GM12891 (cell line): ENCODE data around the gene CABP7.

Source experiments
- PAX5 ChIP-seq: IDR thresholded peaks from 2 replicates; pipeline ENCODE4 v1.6.1; 2011; ENCODE audit warnings: low read length, moderate library complexity, mild to moderate bottlenecking; ENCODE audit not compliant: insufficient read depth, severe bottlenecking
- POLR2A ChIP-seq: IDR thresholded peaks from 2 replicates; pipeline ENCODE4 v1.6.1; 2011; ENCODE audit warnings: low read depth, low read length, control low read depth
- POLR2AphosphoS5 ChIP-seq: IDR thresholded peaks from 2 replicates; pipeline ENCODE4 v1.6.1; 2011; ENCODE audit warnings: low read depth, low read length, control low read depth
- SPI1 ChIP-seq: IDR thresholded peaks from 2 replicates; pipeline ENCODE4 v1.6.1; 2011; ENCODE audit warnings: low read depth, low read length, control low read depth
- TAF1 ChIP-seq: IDR thresholded peaks from 2 replicates; pipeline ENCODE4 v1.6.1; 2011; ENCODE audit warnings: low read depth, low read length, control low read depth

GRCh38 chr22:29735416-29735815 lies 15.6 kb downstream of the CABP7 start:
- no peak for TF ChIP-seq POLR2A
- no peak for TF ChIP-seq POLR2AphosphoS5
- TF ChIP-seq SPI1, result no peak
- TF ChIP-seq TAF1, result no peak
- no peak for TF ChIP-seq PAX5
